Liver (tissue), 3 donors: Measurements from ENCODE around the gene ETV6.

Experiments
- EGR1 ChIP-seq, 2 donors: IDR thresholded peaks; 2 replicates each; pipeline ENCODE4 v1.6.1; 2016 to 2018; ENCODE audit warnings: antibody characterized with exemption in 2 of 2, low read depth in 2 of 2
- GABPA ChIP-seq, 2 donors: IDR thresholded peaks in 1 of 2; conservative IDR thresholded peaks in 1 of 2; 2 replicates each; pipeline ENCODE4 v1.6.1; 2016; ENCODE audit warnings: antibody characterized with exemption in 2 of 2, mild to moderate bottlenecking in 1 of 2, moderate library complexity in 1 of 2
- RAD21 ChIP-seq, 2 donors: IDR thresholded peaks; 2 replicates each; pipeline ENCODE4 v1.6.1; 2016; ENCODE audit warnings: antibody characterized with exemption in 2 of 2, mild to moderate bottlenecking in 2 of 2
- REST ChIP-seq: IDR thresholded peaks from 2 replicates; pipeline ENCODE4 v1.6.1; 2016; ENCODE audit warnings: antibody characterized with exemption, mild to moderate bottlenecking
- RXRA ChIP-seq, 2 donors: IDR thresholded peaks; 2 replicates each; pipeline ENCODE4 v1.6.1; 2017 to 2018; ENCODE audit warnings: antibody characterized with exemption in 2 of 2, mild to moderate bottlenecking in 1 of 2
- SP1 ChIP-seq: IDR thresholded peaks from 2 replicates; pipeline ENCODE4 v1.6.1; 2018; ENCODE audit warnings: antibody characterized with exemption, mild to moderate bottlenecking
- TAF1 ChIP-seq: conservative IDR thresholded peaks from 2 replicates; pipeline ENCODE4 v1.6.1; 2016; ENCODE audit warnings: antibody characterized with exemption, mild to moderate bottlenecking
- YY1 ChIP-seq: IDR thresholded peaks from 2 replicates; pipeline ENCODE4 v1.6.1; 2016; ENCODE audit warnings: antibody characterized with exemption, mild to moderate bottlenecking
- TF ChIP-seq, protein P1 (sequence below): fragments of 150-350 bp; IDR thresholded peaks from 2 replicates; pipeline ENCODE4 v1.5.1; 2017; ENCODE audit warnings: improper control_type of control experiment, low read depth, low read length; ENCODE audit not compliant: missing input control
- TF ChIP-seq, protein P2 (sequence below): IDR thresholded peaks from 2 replicates; pipeline ENCODE4 v1.6.1; 2016; ENCODE audit warnings: antibody characterized with exemption
- TF ChIP-seq, protein P3 (sequence below): IDR thresholded peaks from 2 replicates; pipeline ENCODE4 v1.6.1; 2016; ENCODE audit warnings: antibody characterized with exemption
- TF ChIP-seq, protein P4 (sequence below): IDR thresholded peaks from 2 replicates; pipeline ENCODE4 v1.6.1; 2016; ENCODE audit warnings: antibody characterized with exemption
- donor health status: healthy.
- donor health status: healthy.

- TF ChIP-seq, protein P1, sequence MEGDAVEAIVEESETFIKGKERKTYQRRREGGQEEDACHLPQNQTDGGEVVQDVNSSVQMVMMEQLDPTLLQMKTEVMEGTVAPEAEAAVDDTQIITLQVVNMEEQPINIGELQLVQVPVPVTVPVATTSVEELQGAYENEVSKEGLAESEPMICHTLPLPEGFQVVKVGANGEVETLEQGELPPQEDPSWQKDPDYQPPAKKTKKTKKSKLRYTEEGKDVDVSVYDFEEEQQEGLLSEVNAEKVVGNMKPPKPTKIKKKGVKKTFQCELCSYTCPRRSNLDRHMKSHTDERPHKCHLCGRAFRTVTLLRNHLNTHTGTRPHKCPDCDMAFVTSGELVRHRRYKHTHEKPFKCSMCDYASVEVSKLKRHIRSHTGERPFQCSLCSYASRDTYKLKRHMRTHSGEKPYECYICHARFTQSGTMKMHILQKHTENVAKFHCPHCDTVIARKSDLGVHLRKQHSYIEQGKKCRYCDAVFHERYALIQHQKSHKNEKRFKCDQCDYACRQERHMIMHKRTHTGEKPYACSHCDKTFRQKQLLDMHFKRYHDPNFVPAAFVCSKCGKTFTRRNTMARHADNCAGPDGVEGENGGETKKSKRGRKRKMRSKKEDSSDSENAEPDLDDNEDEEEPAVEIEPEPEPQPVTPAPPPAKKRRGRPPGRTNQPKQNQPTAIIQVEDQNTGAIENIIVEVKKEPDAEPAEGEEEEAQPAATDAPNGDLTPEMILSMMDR, result no peak
- peak; percentile 11 to 16 for TF ChIP-seq EGR1 (IDR thresholded peaks at IDR 0.05; ENCODE audit: low read depth in 2 of 2)
- TF ChIP-seq, protein P2, sequence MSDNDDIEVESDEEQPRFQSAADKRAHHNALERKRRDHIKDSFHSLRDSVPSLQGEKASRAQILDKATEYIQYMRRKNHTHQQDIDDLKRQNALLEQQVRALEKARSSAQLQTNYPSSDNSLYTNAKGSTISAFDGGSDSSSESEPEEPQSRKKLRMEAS, result peak; percentile 76
- peak; percentile 34 for TF ChIP-seq REST
- TF ChIP-seq, protein P3, sequence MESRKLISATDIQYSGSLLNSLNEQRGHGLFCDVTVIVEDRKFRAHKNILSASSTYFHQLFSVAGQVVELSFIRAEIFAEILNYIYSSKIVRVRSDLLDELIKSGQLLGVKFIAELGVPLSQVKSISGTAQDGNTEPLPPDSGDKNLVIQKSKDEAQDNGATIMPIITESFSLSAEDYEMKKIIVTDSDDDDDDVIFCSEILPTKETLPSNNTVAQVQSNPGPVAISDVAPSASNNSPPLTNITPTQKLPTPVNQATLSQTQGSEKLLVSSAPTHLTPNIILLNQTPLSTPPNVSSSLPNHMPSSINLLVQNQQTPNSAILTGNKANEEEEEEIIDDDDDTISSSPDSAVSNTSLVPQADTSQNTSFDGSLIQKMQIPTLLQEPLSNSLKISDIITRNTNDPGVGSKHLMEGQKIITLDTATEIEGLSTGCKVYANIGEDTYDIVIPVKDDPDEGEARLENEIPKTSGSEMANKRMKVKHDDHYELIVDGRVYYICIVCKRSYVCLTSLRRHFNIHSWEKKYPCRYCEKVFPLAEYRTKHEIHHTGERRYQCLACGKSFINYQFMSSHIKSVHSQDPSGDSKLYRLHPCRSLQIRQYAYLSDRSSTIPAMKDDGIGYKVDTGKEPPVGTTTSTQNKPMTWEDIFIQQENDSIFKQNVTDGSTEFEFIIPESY, result no peak
- TF ChIP-seq RAD21 (IDR thresholded peaks at IDR 0.05), result peak in 1 of 2 donors; percentile 20
- TF ChIP-seq GABPA (IDR thresholded peaks at IDR 0.05 in 1 of 2, conservative IDR thresholded peaks at IDR 0.05 in 1 of 2), result peak in 1 of 2 donors; percentile 21
- peak; percentile 56 for TF ChIP-seq SP1
- peak; percentile 60 for TF ChIP-seq YY1
- TF ChIP-seq TAF1, result no peak
- TF ChIP-seq, protein P4, sequence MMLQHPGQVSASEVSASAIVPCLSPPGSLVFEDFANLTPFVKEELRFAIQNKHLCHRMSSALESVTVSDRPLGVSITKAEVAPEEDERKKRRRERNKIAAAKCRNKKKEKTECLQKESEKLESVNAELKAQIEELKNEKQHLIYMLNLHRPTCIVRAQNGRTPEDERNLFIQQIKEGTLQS, result no peak
- TF ChIP-seq RXRA (IDR thresholded peaks at IDR 0.05), result peak; percentile 42 to 58
Observed at GRCh38 chr12:11885261-11886038, 236.0 kb downstream of the ETV6 start.
